Measurements from ENCODE around the gene PIK3AP1. TPM values are rescaled to one million over a fixed set of nuclear protein-coding genes. Genes with fewer than 3 reads are reported as not detected.

PIK3AP1 gene
- total and polyA plus RNA-seq, 2 of the 8 experiments (the other 6 are each of a cell fraction or from before 2014, with no cell fraction given), result 1.9 to 4.5 TPM

DNA sequence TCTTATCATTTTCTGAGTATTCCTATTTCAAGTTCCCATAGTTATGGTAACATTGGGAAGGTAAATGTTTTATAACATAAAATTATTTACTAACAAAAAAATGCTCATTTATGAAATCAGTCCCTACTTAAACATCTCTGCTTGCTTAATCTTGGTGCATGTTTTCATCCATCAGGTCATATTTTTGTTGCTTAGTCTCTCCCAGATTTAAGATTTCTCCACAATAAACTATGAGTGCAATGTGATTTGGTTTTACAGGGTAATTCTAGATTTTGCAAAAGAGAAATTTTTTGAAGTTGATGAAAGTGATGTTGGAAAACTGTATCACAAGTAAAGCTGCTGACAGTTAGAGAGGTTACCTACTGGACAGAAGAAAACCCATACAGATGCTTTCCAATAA lies 28.6 kb downstream of the PIK3AP1 start (continued):
- TF ChIP-seq, protein P1, sequence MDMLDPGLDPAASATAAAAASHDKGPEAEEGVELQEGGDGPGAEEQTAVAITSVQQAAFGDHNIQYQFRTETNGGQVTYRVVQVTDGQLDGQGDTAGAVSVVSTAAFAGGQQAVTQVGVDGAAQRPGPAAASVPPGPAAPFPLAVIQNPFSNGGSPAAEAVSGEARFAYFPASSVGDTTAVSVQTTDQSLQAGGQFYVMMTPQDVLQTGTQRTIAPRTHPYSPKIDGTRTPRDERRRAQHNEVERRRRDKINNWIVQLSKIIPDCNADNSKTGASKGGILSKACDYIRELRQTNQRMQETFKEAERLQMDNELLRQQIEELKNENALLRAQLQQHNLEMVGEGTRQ (IDR thresholded peaks at IDR 0.05; ENCODE audit: low read length), result no peak
- no peak for TF ChIP-seq MAFK (IDR thresholded peaks at IDR 0.05; ENCODE audit: low read depth, low read length)
- no peak for TF ChIP-seq BRCA1 (IDR thresholded peaks at IDR 0.05; ENCODE audit: low read depth, low read length)
- TF ChIP-seq, protein P2, sequence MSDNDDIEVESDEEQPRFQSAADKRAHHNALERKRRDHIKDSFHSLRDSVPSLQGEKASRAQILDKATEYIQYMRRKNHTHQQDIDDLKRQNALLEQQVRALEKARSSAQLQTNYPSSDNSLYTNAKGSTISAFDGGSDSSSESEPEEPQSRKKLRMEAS (IDR thresholded peaks at IDR 0.05), result no peak

Measured in H1 (cell line).